GM12875 (cell line): ENCODE measurements around the gene PPIP5K2.

Experiments used
- H3K4me3 ChIP-seq: one replicate; pipeline ENCODE4 v1.5.1; 2011; ENCODE audit warnings: low read depth, low read length, control low read depth
- CTCF ChIP-seq: IDR thresholded peaks from 2 replicates; pipeline ENCODE4 v1.5.1; 2011; ENCODE audit warnings: low read depth, mild to moderate bottlenecking, control low read depth, inconsistent platforms, low read length, moderate library complexity, borderline replicate concordance; ENCODE audit not compliant: insufficient read depth

The PPIP5K2 gene

DNA sequence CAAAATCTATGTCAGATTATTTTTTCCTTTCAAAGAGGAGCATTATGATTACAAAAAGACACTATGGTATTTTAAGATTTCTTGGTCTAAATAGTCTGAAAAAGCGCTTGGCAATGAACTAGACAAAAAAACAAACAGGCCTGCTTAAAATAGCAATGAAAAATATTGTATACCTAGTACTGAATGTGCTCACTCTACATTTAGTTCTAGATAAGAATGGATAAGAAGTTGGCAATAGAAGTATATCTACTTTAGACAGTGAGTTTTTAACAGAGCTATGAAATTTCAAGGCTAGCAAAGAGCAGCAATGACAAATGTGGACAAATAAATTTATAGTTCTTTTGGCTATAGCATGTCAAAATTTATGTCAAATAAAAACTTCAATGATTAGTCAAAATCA, 26.4 kb upstream of the PPIP5K2 start:
- H3K4me3 ChIP-seq: no peak overlapping the region
- TF ChIP-seq CTCF: no peak

DNA sequence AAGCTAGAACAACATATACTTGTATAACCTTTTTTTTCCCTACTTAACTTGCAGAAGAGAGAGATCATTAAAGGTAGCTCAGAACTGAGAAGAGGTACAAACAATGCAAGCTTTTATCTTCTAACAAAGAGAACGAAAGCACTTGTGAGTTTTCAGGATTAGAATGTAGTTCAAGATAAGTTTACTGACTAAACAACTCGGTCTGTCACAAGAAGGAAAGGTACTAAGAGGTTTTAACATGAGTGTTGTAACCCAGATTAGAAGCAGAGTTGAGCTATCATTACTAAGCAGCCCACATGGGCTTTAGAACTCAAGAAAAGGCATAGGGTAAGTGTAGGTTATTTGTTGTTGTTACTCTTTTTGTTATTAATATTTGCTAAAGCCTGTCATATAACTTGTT, 25.4 kb upstream of the PPIP5K2 start:
- TF ChIP-seq CTCF: no peak
- H3K4me3 ChIP-seq: no peak overlapping the region

- TF ChIP-seq CTCF: no peak
- no peak overlapping the region for H3K4me3 ChIP-seq
Observed at GRCh38 chr5:103098993-103099392, 21.1 kb upstream of the PPIP5K2 start.

GRCh38 chr5:103101079-103101750, 18.9 kb upstream of the PPIP5K2 start:
- no peak overlapping the region for H3K4me3 ChIP-seq
- no peak for TF ChIP-seq CTCF

GRCh38 chr5:103102234-103102633, 17.9 kb upstream of the PPIP5K2 start:
- no peak overlapping the region for H3K4me3 ChIP-seq
- no peak for TF ChIP-seq CTCF

DNA sequence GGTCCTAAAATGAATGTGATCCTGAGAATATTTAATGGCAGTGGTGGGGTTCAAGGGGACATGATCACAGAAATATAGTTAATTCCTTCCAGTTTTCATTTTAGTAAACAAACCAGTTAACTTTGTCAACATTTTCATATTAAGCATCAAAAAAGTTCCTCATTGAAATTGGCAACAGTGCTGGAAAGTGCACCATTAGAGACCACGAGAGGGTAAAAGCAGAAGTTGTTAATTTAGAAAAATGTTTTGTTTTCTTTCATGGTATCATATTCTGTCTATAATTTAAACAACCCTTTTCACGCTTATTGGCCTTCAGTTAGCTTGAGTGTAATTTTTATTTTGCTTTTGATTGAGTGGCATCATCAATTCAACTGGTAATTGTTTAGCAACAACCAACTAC, 12.0 kb upstream of the PPIP5K2 start:
- no peak for TF ChIP-seq CTCF
- no peak overlapping the region for H3K4me3 ChIP-seq

DNA sequence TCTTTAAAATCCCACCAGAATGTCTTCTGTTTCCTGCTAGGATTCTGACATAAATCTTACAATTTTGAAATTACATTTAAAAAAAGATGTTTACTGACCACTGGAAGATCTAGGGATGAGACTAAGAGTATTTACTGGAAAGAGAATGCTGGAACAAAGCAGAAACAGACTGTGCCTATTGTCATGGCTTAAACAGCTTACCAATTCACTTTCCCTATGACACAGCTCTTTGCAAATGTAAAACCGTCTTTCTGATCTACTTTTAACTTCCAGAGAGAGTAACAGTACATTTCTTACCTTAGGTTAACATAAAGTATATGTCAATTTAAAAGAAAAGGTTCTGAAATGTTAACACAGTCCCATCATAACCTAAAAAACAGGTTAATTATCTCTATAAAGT, 10.8 kb upstream of the PPIP5K2 start:
- H3K4me3 ChIP-seq: no peak overlapping the region
- TF ChIP-seq CTCF: no peak
